ENCODE results near the gene OR52R1.

DNA sequence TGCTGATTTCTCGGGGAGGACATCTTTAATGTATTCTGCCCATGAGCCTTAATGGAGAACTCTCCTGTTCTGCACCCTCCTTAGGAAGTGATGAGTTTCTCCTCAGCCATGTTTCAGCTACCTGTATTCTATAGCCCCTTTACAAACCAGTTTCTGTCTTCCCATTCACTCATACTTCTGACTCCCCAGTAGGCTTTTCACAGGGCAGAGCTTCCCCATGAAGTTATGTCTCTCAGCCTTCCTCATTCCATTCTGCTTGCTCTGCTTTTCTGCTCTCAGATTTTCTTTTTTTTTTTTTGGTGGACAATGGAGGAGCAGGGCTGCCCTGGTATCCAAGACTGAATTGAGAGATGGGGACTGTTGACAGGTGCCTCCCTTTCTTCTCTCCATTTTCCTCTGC is 4.3 kb upstream of the OR52R1 start:
- no peak for TF ChIP-seq POLR2A (IDR thresholded peaks at IDR 0.05)
- TF ChIP-seq CTCF (IDR thresholded peaks at IDR 0.05 in 8 of 11, conservative IDR thresholded peaks at IDR 0.05 in 3 of 11) = no peak

Measured in spleen (tissue), 7 donors.